Inflammatory macrophage (primary cell): ENCODE results near the gene SOX1.

Experiments used
- DNase-seq, 2 donors: peaks; one replicate each; pipeline ENCODE4 v3.0.0-alpha.2; 2020 to 2022

Gene SOX1

GRCh38 chr13:112073245-112074138 lies 6.5 kb downstream of the SOX1 start:
- no peak for DNase-seq

- DNase-seq: no peak
Measured at GRCh38 chr13:112074139-112074865, 7.4 kb downstream of the SOX1 start.

- DNase-seq: no peak
Measured at GRCh38 chr13:112077729-112078128, 10.8 kb downstream of the SOX1 start.

GRCh38 chr13:112078216-112078615 lies 11.3 kb downstream of the SOX1 start:
- DNase-seq: no peak

- DNase-seq: no peak
Measured at GRCh38 chr13:112078879-112079531, 12.1 kb downstream of the SOX1 start.

GRCh38 chr13:112079696-112080095 lies 12.7 kb downstream of the SOX1 start:
- DNase-seq: no peak

- DNase-seq: no peak
Measured at GRCh38 chr13:112083971-112084370, 17.0 kb downstream of the SOX1 start.

- DNase-seq: no peak
Measured at GRCh38 chr13:112092453-112092852, 25.5 kb downstream of the SOX1 start.

GRCh38 chr13:112095354-112095753 lies 28.4 kb downstream of the SOX1 start:
- no peak for DNase-seq

GRCh38 chr13:112096959-112097358 lies 30.0 kb downstream of the SOX1 start:
- no peak for DNase-seq

GRCh38 chr13:112097770-112098169 lies 30.8 kb downstream of the SOX1 start:
- no peak for DNase-seq

GRCh38 chr13:112098699-112099098 lies 31.8 kb downstream of the SOX1 start:
- DNase-seq: no peak

GRCh38 chr13:112101360-112101930 lies 34.5 kb downstream of the SOX1 start:
- DNase-seq: no peak

- no peak for DNase-seq
Measured at GRCh38 chr13:112102243-112102642, 35.3 kb downstream of the SOX1 start.

- no peak for DNase-seq
Measured at GRCh38 chr13:112103260-112103838, 36.4 kb downstream of the SOX1 start.

GRCh38 chr13:112103961-112104880 lies 37.3 kb downstream of the SOX1 start:
- DNase-seq: no peak

- no peak for DNase-seq
Measured at GRCh38 chr13:112104881-112105234, 37.9 kb downstream of the SOX1 start.

GRCh38 chr13:112105244-112105681 lies 38.3 kb downstream of the SOX1 start:
- DNase-seq: no peak

- no peak for DNase-seq
Measured at GRCh38 chr13:112105892-112106291, 38.9 kb downstream of the SOX1 start.

GRCh38 chr13:112106478-112107141 lies 39.7 kb downstream of the SOX1 start:
- DNase-seq: no peak

- no peak for DNase-seq
Measured at GRCh38 chr13:112107289-112107688, 40.3 kb downstream of the SOX1 start.
